Suprapubic skin (tissue), 4 donors: Measurements from ENCODE around the gene ZSCAN5B.
"Not testable (repeated sequence)": the region's sequence is repeated elsewhere in the genome, so short reads cannot be mapped to it uniquely, and the experiment has no call there.

ENCODE experiments used
- EP300 ChIP-seq: sonication (generic); formaldehyde crosslinking; IDR thresholded peaks from one replicate; pipeline ENCODE4 v1.6.1; 2017; ENCODE audit warnings: antibody characterized with exemption
- POLR2A ChIP-seq, 2 donors: fragments of 450-650 bp; IDR thresholded peaks; one replicate each; pipeline ENCODE4 v1.6.1; 2017; ENCODE audit warnings: antibody characterized with exemption in 2 of 2, mild to moderate bottlenecking in 2 of 2, moderate library complexity in 2 of 2
- POLR2AphosphoS5 ChIP-seq, 3 donors: sonication (generic); formaldehyde crosslinking; IDR thresholded peaks; one replicate each; pipeline ENCODE4 v1.6.1; 2017; ENCODE audit warnings: antibody characterized with exemption in 3 of 3
- TF ChIP-seq, protein P1 (sequence below), 2 donors: fragments of 200-600 bp in 1 of 2; fragments of 450-650 bp in 1 of 2; sonication (generic) in 1 of 2; IDR thresholded peaks; one replicate each; pipeline ENCODE4 v1.5.1; 2016 to 2019; ENCODE audit warnings: antibody characterized with exemption in 2 of 2, mild to moderate bottlenecking in 1 of 2, moderate library complexity in 1 of 2

DNA sequence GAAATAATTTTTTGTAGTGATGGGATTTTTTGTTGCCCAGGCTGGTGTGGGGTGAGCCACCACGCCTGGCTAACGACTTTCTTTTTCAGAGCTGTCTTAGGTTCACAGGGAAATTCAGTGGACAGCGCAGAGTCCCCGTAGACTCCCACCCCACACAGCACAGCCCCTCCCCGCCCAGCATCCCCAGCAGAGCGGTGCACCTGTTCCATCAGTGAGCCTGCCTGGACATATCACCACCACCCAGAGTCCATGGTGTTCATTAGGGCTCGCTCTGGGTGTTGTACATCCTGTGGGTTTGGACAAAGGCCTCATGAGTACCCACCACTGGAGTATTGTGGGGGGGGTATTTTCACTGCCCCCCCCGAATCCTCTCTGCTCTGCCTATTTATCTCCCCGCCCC, 12.5 kb upstream of the ZSCAN5B start:
- TF ChIP-seq, protein P1, sequence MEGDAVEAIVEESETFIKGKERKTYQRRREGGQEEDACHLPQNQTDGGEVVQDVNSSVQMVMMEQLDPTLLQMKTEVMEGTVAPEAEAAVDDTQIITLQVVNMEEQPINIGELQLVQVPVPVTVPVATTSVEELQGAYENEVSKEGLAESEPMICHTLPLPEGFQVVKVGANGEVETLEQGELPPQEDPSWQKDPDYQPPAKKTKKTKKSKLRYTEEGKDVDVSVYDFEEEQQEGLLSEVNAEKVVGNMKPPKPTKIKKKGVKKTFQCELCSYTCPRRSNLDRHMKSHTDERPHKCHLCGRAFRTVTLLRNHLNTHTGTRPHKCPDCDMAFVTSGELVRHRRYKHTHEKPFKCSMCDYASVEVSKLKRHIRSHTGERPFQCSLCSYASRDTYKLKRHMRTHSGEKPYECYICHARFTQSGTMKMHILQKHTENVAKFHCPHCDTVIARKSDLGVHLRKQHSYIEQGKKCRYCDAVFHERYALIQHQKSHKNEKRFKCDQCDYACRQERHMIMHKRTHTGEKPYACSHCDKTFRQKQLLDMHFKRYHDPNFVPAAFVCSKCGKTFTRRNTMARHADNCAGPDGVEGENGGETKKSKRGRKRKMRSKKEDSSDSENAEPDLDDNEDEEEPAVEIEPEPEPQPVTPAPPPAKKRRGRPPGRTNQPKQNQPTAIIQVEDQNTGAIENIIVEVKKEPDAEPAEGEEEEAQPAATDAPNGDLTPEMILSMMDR (IDR thresholded peaks at IDR 0.05), result not testable (repeated sequence)
- TF ChIP-seq POLR2A (IDR thresholded peaks at IDR 0.05); EP300; POLR2AphosphoS5 (IDR thresholded peaks at IDR 0.05): not testable (repeated sequence)
